NCI-H446 (cell line): ENCODE results near the gene ANTXR1.
"Not testable (repeated sequence)": the region's sequence is repeated elsewhere in the genome, so short reads cannot be mapped to it uniquely, and the experiment has no call there.

ENCODE experiments used
- DNase-seq, 2 experiments: peaks; one replicate each; lab custom pipeline; 2025; lab: John Stamatoyannopoulos, UW

ANTXR1 gene

DNA sequence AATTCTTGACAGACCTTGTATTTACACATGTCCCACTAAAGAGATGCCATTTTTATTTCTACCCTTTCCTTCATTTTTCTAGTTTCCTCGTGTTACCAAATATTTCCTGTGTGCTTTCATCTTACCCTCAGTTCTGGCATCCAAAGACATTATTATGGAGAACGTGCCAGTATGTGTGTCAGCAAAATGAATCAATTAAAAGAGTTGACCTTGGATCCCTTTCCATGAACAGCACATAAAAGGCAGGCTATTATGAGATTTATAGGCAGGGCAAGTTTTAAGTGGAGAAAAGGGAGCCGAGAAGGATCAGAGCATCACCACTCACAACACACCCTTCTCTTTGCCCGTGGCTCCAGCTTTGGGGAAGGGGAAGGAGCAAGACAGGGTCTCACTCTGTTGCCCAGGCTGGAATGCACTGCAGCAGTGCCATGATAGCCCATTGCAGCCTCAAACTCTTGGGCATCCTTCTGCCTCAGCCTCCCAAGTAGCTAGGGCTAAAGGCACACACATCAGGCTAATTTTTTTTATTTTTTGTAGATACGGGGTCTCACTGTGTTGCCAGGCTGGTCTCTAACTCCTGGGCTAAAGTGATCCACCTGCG is 224.2 kb downstream of the ANTXR1 start:
- peak in 1 of 2 experiments; percentile 17 for DNase-seq

DNA sequence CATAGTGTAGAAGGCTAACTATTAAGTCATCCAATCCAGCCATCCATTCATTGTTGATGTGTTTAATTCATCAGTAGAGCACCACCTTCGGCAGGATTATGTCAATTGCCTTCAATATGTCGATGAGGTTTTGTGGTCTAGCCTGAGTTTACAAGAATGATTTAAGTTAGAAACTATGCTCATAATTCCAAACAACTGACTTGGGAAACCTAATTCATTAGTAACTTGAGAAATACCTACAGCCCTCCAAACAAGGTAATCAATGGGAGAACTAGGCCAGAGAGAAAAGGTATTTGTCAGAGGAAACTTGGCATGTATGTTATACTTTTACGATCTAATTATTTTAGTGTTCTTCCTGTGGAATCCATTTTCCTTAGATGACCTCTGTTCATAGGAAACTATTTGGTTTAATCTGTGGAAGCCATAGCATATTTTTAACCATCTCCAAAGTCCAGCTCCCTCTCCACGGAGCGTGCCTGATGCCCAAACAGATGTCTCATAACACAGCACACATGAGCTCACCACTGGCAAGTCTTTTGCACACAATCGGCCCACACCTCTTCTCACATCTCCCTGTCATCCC is 225.6 kb downstream of the ANTXR1 start:
- no peak for DNase-seq

DNA sequence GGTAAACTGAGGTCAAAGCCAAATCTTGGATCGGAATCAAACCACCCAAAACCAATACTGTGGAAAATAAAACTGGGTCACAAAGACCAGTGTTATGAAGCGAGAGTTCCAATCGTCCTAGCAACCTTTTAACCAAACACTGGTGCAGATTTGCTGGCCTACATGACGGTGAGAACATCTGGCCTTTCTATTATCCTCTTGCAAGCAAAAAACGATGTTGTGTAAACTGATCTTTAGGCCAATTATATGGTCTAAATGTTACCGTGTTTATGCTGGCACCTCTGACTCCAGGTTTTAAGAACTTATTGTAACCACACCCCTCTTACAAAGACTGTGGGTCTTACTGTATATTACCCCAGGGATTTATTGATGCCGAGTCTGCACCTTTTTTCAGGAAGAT is 228.1 kb downstream of the ANTXR1 start:
- DNase-seq = no peak

DNA sequence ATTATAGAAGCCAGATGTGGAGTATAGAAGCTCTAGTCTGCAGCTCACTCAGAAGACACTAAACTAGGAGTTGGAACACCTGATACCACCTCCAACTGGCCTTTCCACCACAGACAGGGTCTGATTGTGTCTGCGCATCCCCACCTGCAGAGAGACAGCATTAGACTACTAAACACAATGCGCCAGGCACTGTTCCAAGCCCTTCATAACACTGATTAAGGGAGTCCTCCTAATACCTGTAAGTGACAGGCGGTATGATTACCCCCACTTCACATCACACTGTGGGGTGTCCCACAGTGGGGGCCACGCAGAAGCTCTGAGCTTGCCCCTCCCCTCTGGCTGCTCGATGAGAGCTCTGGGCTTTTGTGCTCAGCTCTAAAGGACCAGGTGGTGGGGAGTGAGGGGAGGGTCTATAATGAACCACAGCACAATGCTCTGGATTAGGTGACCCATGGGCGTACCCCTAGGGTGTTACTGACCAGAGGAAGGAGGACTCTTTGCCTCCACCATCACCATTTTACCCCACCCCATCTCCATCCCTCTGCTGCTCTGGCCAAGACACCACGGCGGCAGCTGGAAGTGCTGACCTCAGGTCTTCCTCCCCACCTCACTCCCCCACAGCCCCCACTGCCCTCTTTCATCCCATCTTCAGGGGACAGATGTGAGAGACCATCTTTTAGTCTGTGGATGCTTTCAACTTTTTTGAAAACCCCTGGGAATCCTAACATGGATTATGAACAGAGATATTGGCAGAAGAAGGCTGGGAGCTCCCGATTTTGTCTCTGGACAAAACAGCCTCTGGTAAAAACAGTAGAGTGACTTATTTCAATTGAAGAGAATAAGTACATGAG is 228.9 kb downstream of the ANTXR1 start:
- no peak for DNase-seq

DNA sequence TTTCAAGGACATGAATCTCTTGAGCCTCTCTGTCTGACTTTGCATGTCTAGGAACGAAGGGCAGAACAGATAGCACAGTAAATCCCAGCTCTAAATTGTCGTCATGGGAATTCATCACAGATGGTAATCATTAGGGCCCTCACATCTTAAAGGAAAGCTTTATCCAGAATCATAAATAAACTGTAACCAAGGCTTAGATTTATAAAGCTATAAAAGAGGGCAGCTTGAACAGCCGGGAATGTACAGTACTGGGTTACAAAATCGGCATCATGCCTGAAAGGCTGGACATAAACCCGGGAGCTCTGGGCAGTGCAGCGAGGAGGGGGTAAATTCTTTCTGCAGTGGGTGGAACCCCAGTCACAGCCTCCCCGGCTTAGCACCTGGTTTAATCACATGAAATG is 229.7 kb downstream of the ANTXR1 start:
- DNase-seq = no peak

DNA sequence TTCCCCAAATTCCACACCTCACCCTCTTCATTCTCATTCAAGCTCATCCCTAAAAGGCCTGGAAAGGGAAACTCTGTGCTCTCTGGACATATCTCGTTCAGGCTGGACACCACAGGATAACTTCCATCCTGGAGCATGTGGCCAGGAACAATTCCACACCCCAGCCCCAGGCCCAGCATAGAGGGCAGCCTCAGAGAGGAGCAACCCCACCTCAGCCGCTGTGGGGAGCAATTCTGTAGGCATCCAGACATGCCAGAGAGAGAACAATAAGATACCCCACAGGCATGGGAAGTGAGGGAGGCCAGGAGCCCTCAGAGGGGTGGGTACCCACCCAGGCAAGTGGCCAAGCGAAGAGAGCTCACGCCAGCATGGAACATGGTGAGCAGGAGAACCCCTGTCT is 230.7 kb downstream of the ANTXR1 start:
- no peak for DNase-seq

DNA sequence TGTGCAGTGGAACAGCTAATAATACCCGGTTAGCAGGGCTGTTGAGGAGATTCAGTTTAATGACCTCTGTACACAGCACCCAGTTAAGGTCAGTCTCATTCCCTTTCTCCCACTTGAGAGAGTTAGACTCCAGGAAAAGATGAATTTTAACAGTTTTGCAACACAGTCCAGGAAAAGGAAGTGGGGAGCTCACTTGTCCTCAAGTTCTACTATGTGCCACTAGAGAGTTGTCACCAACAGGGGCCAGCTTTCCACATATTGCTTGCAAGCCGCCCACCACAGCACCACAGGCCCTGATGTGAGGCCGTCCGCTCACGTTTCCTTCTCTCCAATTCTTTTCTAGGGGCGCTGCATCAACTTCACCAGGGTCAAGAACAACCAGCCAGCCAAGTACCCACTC is 231.9 kb downstream of the ANTXR1 start:
- DNase-seq = no peak

DNA sequence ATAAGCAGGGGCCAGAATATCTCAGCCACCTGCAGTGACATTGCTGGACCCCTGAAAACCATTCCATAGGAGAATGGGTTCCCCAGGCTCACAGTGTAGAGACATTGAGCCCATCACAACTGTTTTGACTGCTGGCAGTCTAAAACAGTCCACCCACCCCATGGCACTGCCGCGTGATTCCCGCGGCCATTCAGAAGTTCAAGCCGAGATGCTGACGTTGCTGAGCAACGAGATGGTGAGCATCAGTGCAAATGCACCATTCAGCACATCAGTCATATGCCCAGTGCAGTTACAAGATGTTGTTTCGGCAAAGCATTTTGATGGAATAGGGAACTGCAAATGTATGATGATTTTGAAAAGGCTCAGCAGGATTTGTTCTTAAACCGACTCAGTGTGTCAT is 234.6 kb downstream of the ANTXR1 start:
- DNase-seq = no peak

DNA sequence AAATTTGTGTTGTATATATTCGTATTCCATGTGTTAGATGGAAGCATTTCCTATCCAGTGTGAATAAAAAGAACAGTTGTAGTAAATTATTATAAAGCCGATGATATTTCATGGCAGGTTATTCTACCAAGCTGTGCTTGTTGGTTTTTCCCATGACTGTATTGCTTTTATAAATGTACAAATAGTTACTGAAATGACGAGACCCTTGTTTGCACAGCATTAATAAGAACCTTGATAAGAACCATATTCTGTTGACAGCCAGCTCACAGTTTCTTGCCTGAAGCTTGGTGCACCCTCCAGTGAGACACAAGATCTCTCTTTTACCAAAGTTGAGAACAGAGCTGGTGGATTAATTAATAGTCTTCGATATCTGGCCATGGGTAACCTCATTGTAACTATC is 235.3 kb downstream of the ANTXR1 start:
- no peak for DNase-seq

DNA sequence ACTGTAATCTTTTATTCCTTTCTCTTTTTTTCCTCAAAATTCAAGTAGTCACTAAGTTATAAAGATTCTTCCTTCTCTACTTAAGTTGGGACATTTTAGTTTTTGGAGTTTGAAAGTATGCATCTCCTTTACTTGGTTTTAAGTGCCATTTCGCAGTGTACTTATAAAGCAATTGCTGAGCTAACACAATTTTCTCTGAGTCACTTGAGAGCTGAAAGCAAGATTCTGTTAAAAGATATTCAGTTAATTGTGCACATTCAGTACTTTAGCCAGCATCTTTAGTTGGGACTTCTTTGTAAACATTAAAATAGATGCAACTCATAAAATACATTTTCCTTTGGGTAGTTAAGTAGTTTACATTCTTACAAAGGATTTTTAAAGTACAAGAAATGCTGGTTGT is 238.0 kb downstream of the ANTXR1 start:
- DNase-seq = no peak

DNA sequence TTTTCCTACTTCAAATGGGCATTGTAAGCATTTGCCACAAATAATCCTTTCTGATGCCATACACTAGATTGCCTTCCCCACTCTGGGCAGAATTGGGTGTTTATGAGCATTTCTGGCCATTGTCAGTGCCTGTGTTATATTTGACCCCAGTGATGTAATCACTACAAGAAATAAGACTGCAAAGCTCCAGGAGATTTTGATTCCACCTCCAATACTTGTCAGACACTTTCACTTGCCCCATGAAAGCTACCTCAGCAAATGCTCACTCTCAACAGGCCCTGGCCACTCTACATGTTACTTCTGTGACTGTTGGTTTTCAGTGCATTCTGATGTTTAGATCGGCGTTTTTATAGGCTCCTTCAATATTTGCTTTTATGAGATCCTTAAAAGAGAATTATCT is 239.0 kb downstream of the ANTXR1 start:
- no peak for DNase-seq

DNA sequence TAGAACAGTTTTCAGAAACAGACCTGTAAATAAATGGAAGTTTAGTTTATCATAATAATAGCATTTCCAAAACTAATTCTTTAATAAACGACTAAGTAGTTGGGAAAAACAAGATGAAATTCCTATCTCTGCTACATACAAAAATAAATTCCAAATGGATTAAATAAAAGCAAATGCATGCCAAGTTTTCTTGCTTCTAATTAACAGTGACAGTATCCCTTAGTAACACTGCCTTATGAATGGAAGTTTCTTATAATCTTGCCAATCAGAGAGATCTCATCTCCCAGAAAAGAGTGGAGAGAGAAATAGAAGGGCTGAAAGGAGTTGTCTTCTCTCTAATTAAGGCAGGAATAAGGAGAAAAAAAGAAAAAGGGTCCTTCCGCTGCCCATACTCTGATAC is 240.1 kb downstream of the ANTXR1 start:
- DNase-seq = peak in 1 of 2 experiments; percentile 59

DNA sequence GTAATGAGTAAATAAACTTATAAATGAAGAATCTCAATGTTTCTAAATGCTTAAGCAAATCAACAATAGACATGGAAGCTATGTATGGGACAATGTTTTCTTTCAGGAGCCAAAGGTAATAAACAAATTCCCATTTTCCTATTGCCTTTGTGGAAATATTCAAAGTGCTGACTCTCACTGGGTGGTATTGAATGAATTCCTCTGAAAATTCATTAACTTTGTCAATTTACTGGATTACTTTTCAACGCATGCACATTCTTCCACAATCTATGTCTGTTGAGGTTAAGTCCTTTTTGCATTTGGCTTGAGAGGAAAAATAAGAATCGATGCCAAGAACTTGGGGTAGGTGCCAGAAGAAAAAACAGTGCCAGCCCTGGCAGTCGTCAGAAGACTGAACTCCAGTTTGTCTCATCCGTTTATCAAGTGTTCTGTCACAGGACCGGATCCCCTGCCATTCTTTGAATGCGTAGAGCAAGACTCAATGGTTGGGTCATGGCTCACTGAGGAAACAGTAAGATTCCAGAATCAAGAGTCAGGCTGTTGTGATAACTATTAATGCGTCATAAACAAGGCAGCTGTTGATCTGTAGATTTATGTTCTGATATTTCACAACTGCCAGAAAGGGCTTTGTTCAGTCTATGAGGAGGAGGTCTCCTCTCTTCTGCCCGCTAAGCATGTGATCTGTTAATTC is 240.8 kb downstream of the ANTXR1 start:
- DNase-seq = peak; percentile 71 to 89

DNA sequence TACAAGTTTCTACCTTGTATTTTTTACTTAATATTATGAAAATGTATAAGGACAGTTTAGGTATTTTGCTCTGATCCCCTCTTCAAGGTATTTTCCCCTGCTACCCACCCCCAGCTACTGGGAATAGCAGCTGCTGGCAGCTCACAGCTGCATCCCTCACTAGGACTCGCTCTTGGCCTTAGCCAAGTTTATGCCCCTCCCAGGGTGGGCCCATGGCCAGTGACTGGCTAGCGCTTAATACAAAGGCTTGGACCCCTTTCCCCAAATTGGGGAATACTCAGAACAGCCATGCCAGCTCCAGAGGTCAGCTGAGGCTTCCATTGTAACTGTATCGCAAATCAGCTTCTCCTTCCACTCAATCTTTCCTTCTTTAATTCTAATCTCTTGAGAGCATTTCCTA is 242.8 kb downstream of the ANTXR1 start:
- DNase-seq = peak in 1 of 2 experiments; percentile 34

DNA sequence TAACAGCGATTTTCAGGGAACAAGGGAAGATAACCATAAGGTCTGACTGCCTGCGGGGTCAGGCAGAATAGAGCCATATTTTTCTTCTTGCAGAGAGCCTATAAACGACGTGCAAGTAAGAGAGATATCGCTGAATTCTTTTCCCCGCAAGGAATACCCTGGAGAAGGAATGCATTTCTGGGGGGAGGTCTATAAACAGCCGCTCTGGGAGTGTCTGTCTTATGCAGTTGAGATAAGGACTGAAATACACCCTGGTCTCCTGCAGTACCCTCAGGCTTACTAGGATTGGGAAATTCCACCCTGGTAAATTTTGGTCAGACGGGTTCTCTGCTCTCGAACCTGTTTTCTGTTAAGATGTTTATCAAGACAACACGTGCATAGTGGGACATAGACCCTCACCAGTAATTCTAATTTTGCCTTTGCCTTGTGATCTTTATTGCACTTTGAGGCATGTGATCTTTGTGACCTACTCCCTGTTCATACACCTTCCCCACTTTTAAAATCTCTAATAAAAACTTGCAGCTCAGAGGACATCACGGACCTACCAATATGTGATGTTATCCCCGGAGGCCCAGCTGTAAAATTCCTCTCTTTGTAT is 247.1 kb downstream of the ANTXR1 start:
- DNase-seq = not testable (repeated sequence)

DNA sequence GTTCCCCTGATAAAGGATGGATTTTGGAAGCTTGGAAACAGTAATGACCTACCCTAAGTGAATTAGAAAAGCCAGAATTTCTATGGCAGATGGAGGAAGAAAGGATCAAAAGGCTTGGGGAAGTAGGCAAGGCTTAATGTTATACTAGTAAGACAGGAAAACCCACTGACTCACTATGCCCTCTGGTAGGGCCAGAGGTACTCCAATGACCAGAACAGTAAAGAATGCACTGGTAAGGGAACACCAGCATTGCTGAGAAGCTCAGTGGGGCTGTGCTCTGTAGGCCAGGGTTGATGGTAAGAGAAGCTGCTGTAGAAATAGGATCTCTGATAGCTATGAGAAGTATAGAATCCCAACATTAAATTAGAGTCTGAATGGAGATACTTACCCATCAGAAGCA is 247.7 kb downstream of the ANTXR1 start:
- no peak for DNase-seq

DNA sequence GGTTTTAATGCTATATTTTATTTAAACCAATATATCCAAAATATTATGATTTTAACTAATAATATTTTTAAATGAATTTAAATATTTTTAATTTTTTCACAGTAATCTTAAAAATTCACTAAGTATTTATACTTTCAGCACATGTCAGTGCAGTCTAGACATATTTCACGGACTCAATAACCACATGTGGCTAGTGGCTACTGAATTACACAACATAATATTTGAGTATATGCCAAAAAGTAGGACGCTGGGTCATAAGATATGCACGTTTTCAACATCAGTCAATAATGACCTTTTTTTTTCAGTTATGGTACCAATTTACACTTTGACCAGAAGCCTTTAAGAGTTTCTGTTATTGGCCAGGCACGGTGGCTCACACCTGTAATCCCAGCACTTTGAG is 256.4 kb downstream of the ANTXR1 start:
- no peak for DNase-seq

DNA sequence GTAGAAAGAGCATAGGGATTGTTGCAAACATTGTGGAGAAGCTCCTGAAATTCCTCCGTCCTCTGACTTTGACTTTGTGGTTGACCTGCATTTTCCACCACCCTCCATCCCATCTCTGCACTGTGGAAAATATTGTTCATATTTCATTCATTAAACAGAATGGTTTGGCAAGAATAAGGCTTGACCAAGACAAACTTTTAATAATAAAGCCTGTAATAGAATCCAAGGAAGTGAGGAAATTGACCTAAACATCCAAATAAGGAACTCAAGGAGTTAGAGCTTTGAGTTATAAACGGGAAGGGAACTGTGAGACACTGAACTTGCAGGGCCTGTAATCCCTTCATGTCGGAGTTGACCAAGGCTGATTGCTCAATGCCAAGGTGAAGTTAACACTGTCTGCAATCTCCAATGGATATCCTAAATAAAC is 258.9 kb downstream of the ANTXR1 start:
- DNase-seq = no peak

DNA sequence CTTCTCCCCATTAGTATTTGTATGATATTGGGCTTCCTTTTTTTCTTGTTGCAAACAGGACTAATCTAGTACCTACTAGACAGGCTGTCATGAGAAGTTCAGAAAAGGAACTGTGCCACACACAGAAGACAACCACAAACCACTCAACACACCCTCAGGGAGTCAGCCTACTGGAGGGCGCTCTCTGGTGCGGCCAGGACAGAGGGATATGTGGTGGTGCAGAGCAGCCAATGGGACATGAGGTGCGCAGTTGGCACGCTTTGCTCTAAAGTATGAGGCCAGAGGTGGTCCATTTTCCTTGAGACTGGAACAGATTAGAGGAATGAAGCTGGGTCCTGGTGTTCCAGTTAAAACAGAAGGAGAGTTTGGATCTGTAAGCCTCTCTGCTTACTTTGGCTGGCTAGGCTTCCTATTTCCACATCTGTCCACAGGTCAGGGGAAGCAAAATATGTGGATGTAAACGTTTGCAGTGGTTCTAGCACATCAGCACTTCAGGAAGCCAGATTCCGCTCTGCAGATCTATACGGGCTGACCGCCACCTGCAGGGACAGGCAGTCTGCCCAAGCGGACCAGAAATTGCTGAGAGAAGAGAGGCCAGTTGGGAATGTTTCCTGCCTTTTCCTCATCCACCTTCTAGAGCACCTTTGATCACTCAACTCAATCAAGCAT is 260.0 kb downstream of the ANTXR1 start:
- DNase-seq = no peak

DNA sequence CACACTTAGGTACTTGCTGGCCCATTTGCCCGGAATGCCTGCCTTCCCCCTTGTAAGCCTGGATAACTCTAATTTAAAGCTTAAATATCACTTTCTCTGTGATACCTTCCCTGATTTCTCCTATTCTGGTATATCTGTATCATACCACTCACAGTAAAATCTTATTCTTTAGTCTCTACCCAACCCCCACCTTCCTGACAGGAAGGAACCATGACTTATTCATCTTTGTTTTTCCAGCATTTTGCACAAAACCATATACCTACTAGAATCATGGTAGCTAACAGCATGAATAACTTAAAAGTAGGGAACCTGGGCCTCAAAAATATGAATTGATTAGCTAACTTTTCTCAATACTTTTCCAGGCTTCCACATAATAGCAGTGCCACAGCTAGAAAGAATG is 262.5 kb downstream of the ANTXR1 start:
- no peak for DNase-seq

DNA sequence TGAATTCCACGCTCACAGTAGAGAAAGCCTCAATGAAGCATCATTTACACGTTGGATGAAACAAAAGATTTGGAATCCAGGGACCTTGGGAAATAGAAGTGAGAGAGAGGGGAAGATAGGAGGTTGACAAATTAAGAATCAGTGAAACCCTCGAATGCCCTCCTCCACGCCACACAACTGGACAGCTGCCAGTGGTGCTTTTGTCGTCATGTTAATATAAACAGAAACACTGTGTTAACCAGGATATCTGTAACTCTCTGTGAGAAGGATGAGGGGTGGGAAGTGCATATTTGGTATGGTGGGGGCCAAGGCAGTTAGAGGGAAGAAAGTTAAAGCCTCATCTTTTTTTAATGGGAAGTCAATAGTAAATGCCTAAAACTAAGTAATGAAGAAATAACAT is 265.4 kb downstream of the ANTXR1 start:
- DNase-seq = no peak

DNA sequence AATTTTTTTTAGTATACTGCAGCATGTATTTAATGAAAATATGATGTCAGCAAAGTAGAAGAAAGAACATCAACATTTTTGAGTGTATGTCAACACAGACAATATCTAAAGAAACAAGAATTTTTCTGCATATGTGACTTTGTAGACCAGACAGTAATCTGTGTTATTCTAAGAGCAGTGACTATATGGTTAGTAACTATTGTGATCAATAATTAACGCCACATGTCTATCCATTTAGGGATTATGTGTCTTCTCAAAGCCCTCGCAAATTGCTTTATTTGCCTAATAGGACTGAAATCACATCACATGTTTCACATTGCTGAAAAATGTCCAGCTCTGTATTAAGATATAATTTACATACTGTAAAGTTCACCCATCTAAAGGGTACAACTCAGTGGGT is 266.2 kb downstream of the ANTXR1 start:
- DNase-seq = no peak
